PC-9 (cell line): ENCODE data around the gene DLG3. TPM values are rescaled to one million over a fixed set of nuclear protein-coding genes. Genes with fewer than 3 reads are reported as not detected.

ENCODE experiments used
- BruUV-seq: library from RNA; stranded (reverse); fragments of 400-500 nt; replicated peaks from 2 replicates; lab custom pipeline; 2021; lab: Mats Ljungman, UMichigan
- CTCF ChIA-PET: fragments of 300-600 bp; sonication (Branson Sonifier 250); formaldehyde crosslinking; loops from one replicate; lab custom pipeline; 2022; ENCODE audit warnings: antibody characterized with exemption; lab: Charles Lee
- POLR2A ChIA-PET: fragments of 300-600 bp; sonication (Branson Sonifier 250); formaldehyde crosslinking; loops from one replicate; lab custom pipeline; 2022; ENCODE audit warnings: antibody characterized with exemption; ENCODE audit not compliant: unreplicated experiment; lab: Charles Lee
- DNase-seq, 2 experiments: peaks; one replicate each; pipeline versions ENCODE4 v3.0.0 to v3.0.0-alpha.2; 2015 to 2022; ENCODE audit warnings: mixed read lengths in 1 of 2
- H2AFZ ChIP-seq: fragments of 200-600 bp; sonication (generic); 2 replicates; pipeline ENCODE4 v1.8.1; 2017; ENCODE audit warnings: antibody characterized with exemption
- H3F3A ChIP-seq: fragments of 200-600 bp; sonication (generic); 2 replicates; pipeline ENCODE4 v1.8.1; 2017; ENCODE audit warnings: antibody characterized with exemption, mild to moderate bottlenecking, low read depth; ENCODE audit not compliant: insufficient read depth
- H3K27ac ChIP-seq: fragments of 200-600 bp; sonication (generic); 2 replicates; pipeline ENCODE4 v1.6.1; 2016; ENCODE audit warnings: mixed run types
- H3K27me3 ChIP-seq: fragments of 200-600 bp; sonication (generic); 2 replicates; pipeline ENCODE4 v1.6.1; 2016; ENCODE audit warnings: low read depth, mixed run types; ENCODE audit not compliant: insufficient read depth
- H3K36me3 ChIP-seq: fragments of 200-600 bp; sonication (generic); 2 replicates; pipeline ENCODE4 v1.6.1; 2016; ENCODE audit warnings: low read depth, mixed run types
- H3K4me1 ChIP-seq: fragments of 200-600 bp; sonication (generic); replicated peaks from 2 replicates; pipeline ENCODE4 v1.6.1; 2016; ENCODE audit warnings: mixed run types; ENCODE audit not compliant: insufficient read depth
- H3K4me2 ChIP-seq: fragments of 200-600 bp; sonication (generic); 2 replicates; pipeline ENCODE4 v1.6.1; 2017; ENCODE audit warnings: mixed run types
- H3K4me3 ChIP-seq: fragments of 200-600 bp; sonication (generic); 2 replicates; pipeline ENCODE4 v1.6.1; 2016; ENCODE audit warnings: mixed run types
- H3K79me2 ChIP-seq: fragments of 200-600 bp; sonication (generic); 2 replicates; pipeline ENCODE4 v1.6.1; 2017; ENCODE audit warnings: low read depth, mixed run types
- H3K9me2 ChIP-seq: fragments of 200-600 bp; sonication (generic); 2 replicates; pipeline ENCODE4 v1.8.1; 2017; ENCODE audit warnings: mild to moderate bottlenecking; ENCODE audit not compliant: insufficient read depth
- H3K9me3 ChIP-seq: fragments of 200-600 bp; sonication (generic); 2 replicates; pipeline ENCODE4 v1.8.1; 2016; ENCODE audit warnings: low read depth; ENCODE audit not compliant: insufficient read depth
- H4K20me1 ChIP-seq: fragments of 200-600 bp; sonication (generic); 2 replicates; pipeline ENCODE4 v1.8.1; 2017; ENCODE audit not compliant: insufficient read depth
- CTCF ChIP-seq: fragments of 200-600 bp; sonication (generic); conservative IDR thresholded peaks from 2 replicates; pipeline ENCODE4 v1.6.1; 2017; ENCODE audit warnings: mixed run types, antibody characterized with exemption, mild to moderate bottlenecking, moderate library complexity
- EZH2 ChIP-seq: fragments of 200-600 bp; sonication (generic); IDR thresholded peaks from 2 replicates; pipeline ENCODE4 v1.8.0; 2017; ENCODE audit warnings: antibody characterized with exemption, low read depth
- intact Hi-C: fragments of 100-400 bp; cut with micrococcal nuclease; formaldehyde crosslinking; loops from one replicate; pipeline ENCODE4 v1.10.0; 2022; ENCODE audit not compliant: unreplicated experiment
- total RNA-seq: library from RNA; stranded (reverse); gene quantifications from 2 replicates; pipeline ENCODE4 v1.2.3, GENCODE V29; 2021

The DLG3 gene
- total RNA-seq, 1 experiment from 2014 or later = 61.1 TPM

- no TSS peak for BruUV-seq
- ChIA-PET CTCF (no interaction called here), POLR2A (no interaction called here)
- intact Hi-C loops = no loop called here
- Histone ChIP-seq H3K79me2 (peaks cover 47% of the 10 kb centered on the region), H3K4me3 (no peak overlapping the region), H3K4me2 (no peak overlapping the region), H3K9me2 (no peaks in the 10 kb centered on the region), H3K27ac (no peak overlapping the region), H3F3A (peaks cover 35% of the 10 kb centered on the region; the same call in 1 of the 2 replicates), H3K4me1 (peaks cover 49% of the 10 kb centered on the region), H3K36me3 (peaks cover 1% of the 10 kb centered on the region; the same call in 1 of the 2 replicates), H2AFZ (no peak overlapping the region), H3K9me3 (no peaks in the 10 kb centered on the region), H4K20me1 (peaks cover 13% of the 10 kb centered on the region; the same call in 1 of the 2 replicates), H3K27me3 (no peaks in the 10 kb centered on the region)
- no peak for DNase-seq
- TF ChIP-seq CTCF (no peak), EZH2 (no peak)
Observed at GRCh38 chrX:70480660-70481018, 36.0 kb downstream of the DLG3 start.

- ChIA-PET CTCF (interaction anchor here (0.7 kb wide), 1 partner anchor 47 kb away, joined by 4 read pairs; no protein-coding TSS in a partner anchor), POLR2A (no interaction called here)
- H4K20me1 ChIP-seq = peaks cover 13% of the 10 kb centered on the region; the same call in 1 of the 2 replicates
- peaks cover 38% of the 10 kb centered on the region for H3K4me1 ChIP-seq
- intact Hi-C loops = no loop called here
- no peak overlapping the region for H3K27ac ChIP-seq
- H3K4me2 ChIP-seq = no peak overlapping the region
- peaks cover 32% of the 10 kb centered on the region; the same call in 1 of the 2 replicates for H3F3A ChIP-seq
- DNase-seq = no peak
- H3K9me3 ChIP-seq = no peaks in the 10 kb centered on the region
- H3K79me2 ChIP-seq = peaks cover 41% of the 10 kb centered on the region
- H2AFZ ChIP-seq = no peak overlapping the region
- no peak overlapping the region for H3K4me3 ChIP-seq
- TF ChIP-seq CTCF (no peak), EZH2 (no peak)
- H3K27me3 ChIP-seq = no peaks in the 10 kb centered on the region
- no peaks in the 10 kb centered on the region for H3K9me2 ChIP-seq
- peaks cover 3% of the 10 kb centered on the region; the same call in 1 of the 2 replicates for H3K36me3 ChIP-seq
- BruUV-seq = no TSS peak
Observed at GRCh38 chrX:70481471-70482270, 37.0 kb downstream of the DLG3 start.

- H3K36me3 ChIP-seq = peaks cover 3% of the 10 kb centered on the region; the same call in 1 of the 2 replicates
- H3K27me3 ChIP-seq = no peaks in the 10 kb centered on the region
- TF ChIP-seq CTCF (no peak), EZH2 (no peak)
- no peaks in the 10 kb centered on the region for H3K9me3 ChIP-seq
- no peak overlapping the region for H3K4me3 ChIP-seq
- H3K79me2 ChIP-seq = peaks cover 41% of the 10 kb centered on the region
- CTCF ChIA-PET = interaction anchor here (0.7 kb wide), 1 partner anchor 47 kb away, joined by 4 read pairs; no protein-coding TSS in a partner anchor
- peaks cover 13% of the 10 kb centered on the region; the same call in 1 of the 2 replicates for H4K20me1 ChIP-seq
- BruUV-seq = no TSS peak
- H2AFZ ChIP-seq = no peak overlapping the region
- peaks cover 25% of the 10 kb centered on the region; the same call in 1 of the 2 replicates for H3F3A ChIP-seq
- intact Hi-C loops = no loop called here
- H3K27ac ChIP-seq = no peak overlapping the region
- H3K9me2 ChIP-seq = no peaks in the 10 kb centered on the region
- H3K4me2 ChIP-seq = no peak overlapping the region
- POLR2A ChIA-PET = no interaction called here
- peaks cover 32% of the 10 kb centered on the region for H3K4me1 ChIP-seq
- DNase-seq = no peak
Observed at GRCh38 chrX:70482300-70482699, 37.7 kb downstream of the DLG3 start.
